Spleen (tissue), 13 donors: ENCODE data around the gene RPS27. TPM values are rescaled to one million over a fixed set of nuclear protein-coding genes. Genes with fewer than 3 reads are reported as not detected.

Source experiments
- DNase-seq: peaks from one replicate; pipeline ENCODE4 v3.0.0-alpha.2; 2020
- H3K27ac ChIP-seq, 8 donors: fragments of 200-600 bp; sonication (generic) in 7 of 8; 1 replicate in 4 of 8; 2 replicates in 4 of 8; pipeline versions ENCODE4 v1.5.0 to v1.8.0; 2016 to 2021; ENCODE audit warnings: inconsistent platforms in 4 of 8, mild to moderate bottlenecking in 4 of 8, moderate library complexity in 1 of 8
- H3K27me3 ChIP-seq, 7 donors: fragments of 200-600 bp; sonication (generic) in 6 of 7; replicated peaks in 1 of 7; 1 replicate in 4 of 7; 2 replicates in 3 of 7; pipeline versions ENCODE4 v1.5.0 to v1.8.0; 2016 to 2021; ENCODE audit warnings: inconsistent platforms in 3 of 7, mild to moderate bottlenecking in 1 of 7
- H3K36me3 ChIP-seq, 6 donors: fragments of 200-600 bp; sonication (generic) in 5 of 6; 1 replicate in 4 of 6; 2 replicates in 2 of 6; pipeline versions ENCODE4 v1.5.0 to v1.8.0; 2016 to 2021; ENCODE audit warnings: inconsistent platforms in 2 of 6
- H3K4me1 ChIP-seq, 6 donors: fragments of 200-600 bp; sonication (generic) in 5 of 6; 1 replicate in 3 of 6; 2 replicates in 3 of 6; pipeline versions ENCODE4 v1.5.0 to v1.8.0; 2016 to 2021; ENCODE audit warnings: inconsistent platforms in 3 of 6
- H3K4me3 ChIP-seq, 8 donors: fragments of 200-600 bp; sonication (generic) in 7 of 8; 1 replicate in 4 of 8; 2 replicates in 4 of 8; pipeline versions ENCODE4 v1.5.0 to v1.8.0; 2016 to 2021; ENCODE audit warnings: inconsistent platforms in 4 of 8, mild to moderate bottlenecking in 4 of 8, moderate library complexity in 2 of 8
- H3K9me3 ChIP-seq, 8 donors: fragments of 200-600 bp; sonication (generic) in 7 of 8; 1 replicate in 4 of 8; 2 replicates in 4 of 8; pipeline versions ENCODE4 v1.5.0 to v1.8.0; 2016 to 2021; ENCODE audit warnings: inconsistent platforms in 4 of 8
- POLR2A ChIP-seq, 3 donors: fragments of 450-650 bp; IDR thresholded peaks; one replicate each; pipeline ENCODE4 v1.5.1; 2017; ENCODE audit warnings: antibody characterized with exemption in 3 of 3, mild to moderate bottlenecking in 1 of 3
- POLR2AphosphoS5 ChIP-seq, 3 donors: sonication (generic); formaldehyde crosslinking; IDR thresholded peaks; one replicate each; pipeline ENCODE4 v1.5.1; 2017; ENCODE audit warnings: antibody characterized with exemption in 3 of 3
- WGBS, 5 donors: extraction: QIAGEN DNeasy Blood & Tissue Kit in 3 of 5; methylation state at CpG; one replicate each; pipeline versions ENCODE4 v1.1.5 to v1.1.7; 2013 to 2018; 5-methylcytosine and 5-hydroxymethylcytosine counted together
- intact Hi-C: fragments of 100-400 bp; cut with DNase I; formaldehyde crosslinking; loops from one replicate; pipeline ENCODE4 v1.15.0; 2023; ENCODE audit warnings: low total_unique reads
- long read RNA-seq, 2 donors: transcript quantifications; one replicate each; lab custom pipeline, GENCODE V29; 2026
- polyA plus RNA-seq, 3 donors: library from polyadenylated mRNA; stranded (reverse); fragments of 200-250 nt; gene quantifications; one replicate each; pipeline ENCODE4 v1.2.1, GENCODE V29; 2013
- total RNA-seq, 7 donors: library from RNA; depleted of rRNA in 3 of 7; stranded (reverse); fragments of >200 nt in 3 of 7; fragmentation: NEBNext Ultra II Directional in 4 of 7; extraction: Animal tissue kit (Norgen Biotek cat#: 25700) in 4 of 7; gene quantifications; one replicate each; pipeline versions ENCODE4 v1.1.0 to v1.2.1, GENCODE V29; 2016 to 2021
- TF ChIP-seq, protein P1 (sequence below), 11 experiments: fragments of 200-600 bp in 7 of 11; fragments of 450-650 bp in 4 of 11; sonication (generic) in 4 of 11; IDR thresholded peaks in 8 of 11; conservative IDR thresholded peaks in 3 of 11; 1 replicate in 7 of 11; 2 replicates in 4 of 11; pipeline versions ENCODE4 v1.4.0 to v1.8.0; 2016 to 2021; ENCODE audit warnings: antibody characterized with exemption in 11 of 11, inconsistent platforms in 4 of 11, mild to moderate bottlenecking in 1 of 11
- donor health status: healthy with polysubstance abuse.
- donor health status: DM: no; HTN: no; CAD: no; lungs with moderate emphysema.
- donor health status: DM: no; HTN: no; CAD: no.
- donor health status: Bipolar disorder and iron deficiency.
- donor health status: healthy.
- donor health status: DM: no; HTN: no; CAD: no.
- donor health status: DM: yes; HTN: yes; CAD: no.

The RPS27 gene
- 1,000 to 10,000 TPM; 1,398 to 3,190 (median 2,190) TPM for total RNA-seq
- over 10,000 TPM; 15,000 to 23,475 (median 23,384) TPM for polyA plus RNA-seq
- long read RNA-seq, donor 1, transcript RPS27-203 (3 exons, 496 nt): minor isoform, 15 of 222 reads
- long read RNA-seq, donor 1, transcript RPS27-201 (4 exons, 359 nt): major isoform, 171 of 222 reads
- long read RNA-seq, donor 1, transcript RPS27-204 (4 exons, 573 nt): minor isoform, 10 of 222 reads
- long read RNA-seq, donor 1, partial matches to known transcripts: 19 of 222 reads
- long read RNA-seq, donor 1, other reads (novel, unspliced or antisense): 0 of 222 reads
- long read RNA-seq, donor 2, transcript RPS27-201 (4 exons, 359 nt): major isoform, 175 of 222 reads
- long read RNA-seq, donor 2, transcript RPS27-204 (4 exons, 573 nt): minor isoform, 14 of 222 reads
- long read RNA-seq, donor 2, transcript RPS27-203 (3 exons, 496 nt): minor isoform, 8 of 222 reads
- long read RNA-seq, donor 2, transcript RPS27-205 (5 exons, 467 nt): minor isoform, 5 of 222 reads
- long read RNA-seq, donor 2, partial matches to known transcripts: 18 of 222 reads
- long read RNA-seq, donor 2, other reads (novel, unspliced or antisense): 0 of 222 reads

DNA sequence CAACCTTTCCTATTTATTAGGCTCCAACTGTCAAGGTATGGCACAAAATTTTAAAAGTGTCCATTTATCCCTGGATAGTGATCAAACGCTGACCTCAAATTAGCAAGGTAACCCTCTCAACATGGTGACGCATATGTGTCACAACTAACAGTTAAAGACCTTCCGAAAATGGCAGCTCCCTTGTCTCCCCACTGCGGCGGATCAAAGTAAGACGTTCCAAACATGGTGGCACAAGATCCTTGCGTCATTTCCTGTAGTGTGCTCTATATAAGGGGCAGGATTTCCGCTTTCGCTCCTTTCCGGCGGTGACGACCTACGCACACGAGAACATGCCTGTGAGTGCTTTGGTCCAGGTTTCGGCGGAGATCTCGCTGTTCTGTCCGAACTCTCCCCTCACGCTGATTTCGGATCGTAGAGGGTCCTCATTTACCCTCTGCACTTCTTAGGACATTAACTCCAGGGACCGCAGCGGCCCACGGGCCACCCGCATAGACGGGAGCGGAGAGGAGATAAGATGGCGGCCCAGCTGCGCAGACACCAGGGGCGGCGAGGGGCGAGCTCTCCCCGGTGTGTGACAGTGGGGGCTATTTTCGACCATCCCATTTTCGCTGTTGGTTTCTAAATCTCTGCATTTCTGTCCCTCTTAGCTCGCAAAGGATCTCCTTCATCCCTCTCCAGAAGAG, at the start of gene RPS27:
RPS27 (plus strand) TSS at position 295 of the 683 bp plus-strand sequence; CDS start at position 330, 35 bp downstream.
- H3K9me3 ChIP-seq: no peaks in the 10 kb centered on the region
- DNase-seq: peak; percentile 92
- no peaks in the 10 kb centered on the region for H3K27me3 ChIP-seq
- H3K4me1 ChIP-seq: peaks cover 30 to 75% (median 61%) of the 10 kb centered on the region in 6 donors
- intact Hi-C loops: no loop called here
- TF ChIP-seq, protein P1, sequence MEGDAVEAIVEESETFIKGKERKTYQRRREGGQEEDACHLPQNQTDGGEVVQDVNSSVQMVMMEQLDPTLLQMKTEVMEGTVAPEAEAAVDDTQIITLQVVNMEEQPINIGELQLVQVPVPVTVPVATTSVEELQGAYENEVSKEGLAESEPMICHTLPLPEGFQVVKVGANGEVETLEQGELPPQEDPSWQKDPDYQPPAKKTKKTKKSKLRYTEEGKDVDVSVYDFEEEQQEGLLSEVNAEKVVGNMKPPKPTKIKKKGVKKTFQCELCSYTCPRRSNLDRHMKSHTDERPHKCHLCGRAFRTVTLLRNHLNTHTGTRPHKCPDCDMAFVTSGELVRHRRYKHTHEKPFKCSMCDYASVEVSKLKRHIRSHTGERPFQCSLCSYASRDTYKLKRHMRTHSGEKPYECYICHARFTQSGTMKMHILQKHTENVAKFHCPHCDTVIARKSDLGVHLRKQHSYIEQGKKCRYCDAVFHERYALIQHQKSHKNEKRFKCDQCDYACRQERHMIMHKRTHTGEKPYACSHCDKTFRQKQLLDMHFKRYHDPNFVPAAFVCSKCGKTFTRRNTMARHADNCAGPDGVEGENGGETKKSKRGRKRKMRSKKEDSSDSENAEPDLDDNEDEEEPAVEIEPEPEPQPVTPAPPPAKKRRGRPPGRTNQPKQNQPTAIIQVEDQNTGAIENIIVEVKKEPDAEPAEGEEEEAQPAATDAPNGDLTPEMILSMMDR (IDR thresholded peaks at IDR 0.05 in 8 of 11, conservative IDR thresholded peaks at IDR 0.05 in 3 of 11): peak in 3 of 11 experiments; percentile 27 to 41 (median 36)
- peak; percentile 93 to 97 (median 94) for TF ChIP-seq POLR2A (IDR thresholded peaks at IDR 0.05)
- TF ChIP-seq POLR2AphosphoS5 (IDR thresholded peaks at IDR 0.05): peak; percentile 96 to 100 (median 99)
- WGBS, 5 donors: 0% methylated on average over 35 to 36 of the region's 36 CpGs
- H3K36me3 ChIP-seq: peaks cover 0 to 44% (median 39%) of the 10 kb centered on the region in 6 donors
- H3K4me3 ChIP-seq: peak within 1 kb of the TSS; percentile 61 to 95 (median 72)
- peak within 1 kb of the TSS; percentile 94 to 99 (median 97) for H3K27ac ChIP-seq

DNA sequence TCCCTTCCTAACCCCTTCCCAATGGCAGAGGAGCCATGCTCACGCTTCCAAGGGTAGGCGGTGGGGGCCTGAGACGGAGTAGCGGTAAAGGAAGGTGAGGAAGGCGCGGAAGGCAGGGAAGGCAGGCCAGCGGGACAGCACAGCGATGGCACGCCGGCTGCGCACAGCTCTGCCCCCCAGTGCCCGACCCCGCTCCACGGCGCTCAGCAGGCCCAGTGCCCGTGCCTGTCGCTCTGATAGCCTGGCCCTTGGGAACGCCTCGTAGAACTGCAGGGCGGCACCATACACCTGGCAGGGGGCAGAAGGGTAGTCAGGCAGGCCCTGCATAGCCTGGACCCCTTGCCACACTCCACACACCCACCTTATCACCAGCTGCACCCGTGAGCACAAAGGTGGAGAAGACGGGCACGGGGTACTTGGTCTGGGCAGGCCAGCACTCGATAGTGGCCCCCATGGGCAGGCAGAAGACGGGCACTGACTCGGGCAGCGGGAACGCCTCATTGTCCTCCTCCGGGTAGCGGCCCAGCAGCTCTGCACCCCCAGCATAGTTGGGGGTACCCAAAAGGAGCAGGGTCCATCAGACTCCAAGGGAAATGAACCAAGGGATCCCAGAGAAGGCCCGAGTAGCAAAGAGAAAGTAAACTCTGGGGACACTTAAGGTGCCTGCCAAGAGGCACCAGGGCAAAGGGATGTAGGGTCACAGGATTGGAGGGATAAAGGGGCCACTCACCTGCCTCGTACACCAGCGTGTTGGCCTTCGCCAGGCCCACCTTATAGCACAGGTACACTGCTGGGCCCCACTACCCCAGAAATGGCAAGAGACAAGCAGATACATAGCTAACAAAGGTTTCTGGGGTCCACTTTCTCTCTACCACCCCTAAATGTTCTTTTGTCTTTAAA, 48.5 kb upstream of the RPS27 start:
- peaks cover 2 to 73% (median 66%) of the 10 kb centered on the region in 6 donors for H3K36me3 ChIP-seq
- WGBS, 5 donors: 93 to 96% (median 95%) methylated on average over 20 to 34 of the region's 34 CpGs
- no peaks in the 10 kb centered on the region for H3K27me3 ChIP-seq
- TF ChIP-seq, protein P1 (IDR thresholded peaks at IDR 0.05 in 8 of 11, conservative IDR thresholded peaks at IDR 0.05 in 3 of 11): no peak
- TF ChIP-seq POLR2AphosphoS5 (IDR thresholded peaks at IDR 0.05): peak in 2 of 3 donors; percentile 41 to 60
- no peak for TF ChIP-seq POLR2A (IDR thresholded peaks at IDR 0.05)
- H3K9me3 ChIP-seq: no peaks in the 10 kb centered on the region
- peak; percentile 75 for DNase-seq
- peak overlapping the region in 2 of 8 donors; percentile 100 for H3K27ac ChIP-seq
- H3K4me3 ChIP-seq: no peak overlapping the region
- intact Hi-C loops: no loop called here
- peaks cover 13 to 58% (median 39%) of the 10 kb centered on the region in 6 donors for H3K4me1 ChIP-seq

DNA sequence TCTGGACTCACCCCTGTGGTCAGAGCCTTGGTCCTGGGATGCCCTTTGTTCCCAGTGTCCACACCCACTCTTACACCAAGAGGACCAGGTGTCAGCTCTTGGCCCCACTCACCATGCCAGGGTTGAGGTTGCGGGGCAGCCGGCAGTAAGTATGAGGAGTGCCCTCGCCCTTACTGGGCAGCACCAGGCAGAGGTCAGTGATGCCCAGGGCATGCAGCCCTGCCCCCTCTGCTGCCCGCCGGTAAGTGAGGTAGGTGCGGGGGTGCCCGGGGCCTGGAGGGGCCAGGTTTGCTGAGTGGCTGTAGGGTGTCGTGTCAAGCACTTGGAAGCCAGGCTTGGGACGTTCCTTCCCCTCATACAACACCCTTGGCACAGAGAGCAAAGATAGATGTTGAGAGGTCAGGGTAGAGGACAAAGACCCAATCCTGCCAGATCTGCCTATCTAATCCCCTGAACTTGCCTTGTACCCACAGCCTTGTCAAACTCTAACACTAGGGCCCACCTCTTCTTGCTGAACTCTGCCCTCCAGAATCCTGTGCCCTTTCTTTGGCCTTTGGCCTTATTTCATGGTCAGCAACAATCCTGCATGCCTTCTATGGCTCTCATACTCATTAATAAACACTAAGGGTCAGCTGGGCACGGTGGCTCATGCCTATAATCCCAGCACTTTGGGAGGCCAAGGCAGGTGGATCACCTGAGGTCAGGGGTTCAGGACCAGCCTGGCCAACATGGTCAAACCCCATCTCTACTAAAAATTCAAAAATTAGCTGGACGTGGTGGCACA, 47.6 kb upstream of the RPS27 start:
- H3K36me3 ChIP-seq: peaks cover 0 to 73% (median 66%) of the 10 kb centered on the region in 6 donors
- peak; percentile 78 for DNase-seq
- no peaks in the 10 kb centered on the region for H3K27me3 ChIP-seq
- 81 to 92% (median 85%) methylated on average over 9 to 11 of the region's 11 CpGs for WGBS, 5 donors
- intact Hi-C loops: no loop called here
- peak overlapping the region in 5 of 8 donors; percentile 7 to 100 (median 100) for H3K27ac ChIP-seq
- H3K9me3 ChIP-seq: no peaks in the 10 kb centered on the region
- peak in 1 of 3 donors; percentile 63 for TF ChIP-seq POLR2AphosphoS5 (IDR thresholded peaks at IDR 0.05)
- TF ChIP-seq, protein P1 (IDR thresholded peaks at IDR 0.05 in 8 of 11, conservative IDR thresholded peaks at IDR 0.05 in 3 of 11): no peak
- TF ChIP-seq POLR2A (IDR thresholded peaks at IDR 0.05): no peak
- peak overlapping the region in 1 of 8 donors; percentile 6 for H3K4me3 ChIP-seq
- peaks cover 14 to 67% (median 46%) of the 10 kb centered on the region in 6 donors for H3K4me1 ChIP-seq
